ENCODE data around the gene GHRL.

DNA sequence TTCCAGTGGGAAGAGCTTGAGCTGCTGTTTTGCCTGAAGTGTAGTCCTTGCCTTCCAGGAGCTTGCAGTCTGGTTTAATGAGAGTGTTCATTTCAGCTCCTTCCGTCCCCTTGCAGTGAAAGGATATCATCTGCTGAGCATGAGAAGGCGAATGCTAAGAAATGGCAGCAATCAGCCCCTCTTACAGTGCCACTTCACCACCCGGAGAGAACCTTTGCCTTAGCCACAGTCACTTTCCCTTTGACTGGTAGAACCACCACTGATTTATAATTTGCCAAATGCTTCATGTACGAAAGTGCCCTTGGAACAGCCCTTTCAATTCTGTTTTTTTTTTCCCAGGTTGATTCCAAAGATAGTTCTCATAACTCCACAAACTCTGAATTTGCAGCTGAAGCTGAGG lies 32.9 kb downstream of the GHRL start:
- TF ChIP-seq CTCF (conservative IDR thresholded peaks at IDR 0.05; ENCODE audit: low read depth, low read length) (no peak), EZH2 (IDR thresholded peaks at IDR 0.05; ENCODE audit: borderline replicate concordance, low read depth, low read length, poor library complexity, severe bottlenecking) (no peak)

All from A673 (cell line).